HepG2 (cell line): ENCODE data around the gene THRAP3. TPM values are rescaled to one million over a fixed set of nuclear protein-coding genes. Genes with fewer than 3 reads are reported as not detected.

Source experiments
- CREB1 ChIP-seq, 2 experiments: fragments of 450-650 bp in 1 of 2; IDR thresholded peaks; 2 replicates each; pipeline ENCODE4 v1.6.1; 2016 to 2017; ENCODE audit warnings: control low read depth in 1 of 2, mild to moderate bottlenecking in 1 of 2, missing compliant biosample characterization in 1 of 2, missing genetic modification characterization in 1 of 2
- CREB3 ChIP-seq: sonication (generic); formaldehyde crosslinking; IDR thresholded peaks from 2 replicates; pipeline ENCODE4 v1.5.0; 2020; ENCODE audit warnings: missing genetic modification reagents
- GLI4 ChIP-seq: sonication (generic); formaldehyde crosslinking; IDR thresholded peaks from 2 replicates; pipeline ENCODE4 v1.5.1; 2020; ENCODE audit warnings: missing genetic modification reagents, mild to moderate bottlenecking, moderate library complexity, borderline replicate concordance
- HOMEZ ChIP-seq: IDR thresholded peaks from 2 replicates; pipeline ENCODE4 v1.6.1; 2016; ENCODE audit warnings: low read depth
- HOXA3 ChIP-seq: sonication (generic); formaldehyde crosslinking; IDR thresholded peaks from 2 replicates; pipeline ENCODE4 v1.5.0; 2020; ENCODE audit warnings: missing genetic modification reagents
- MEF2D ChIP-seq: sonication (generic); formaldehyde crosslinking; IDR thresholded peaks from 2 replicates; pipeline ENCODE4 v1.5.1; 2020; ENCODE audit warnings: mild to moderate bottlenecking, missing genetic modification reagents
- NFE2 ChIP-seq: sonication (generic); formaldehyde crosslinking; IDR thresholded peaks from 2 replicates; pipeline ENCODE4 v1.4.0; 2020; ENCODE audit warnings: missing genetic modification reagents
- ZNF547 ChIP-seq: sonication (generic); formaldehyde crosslinking; IDR thresholded peaks from 2 replicates; pipeline ENCODE4 v1.5.1; 2020; ENCODE audit warnings: mild to moderate bottlenecking, missing genetic modification reagents
- polyA plus RNA-seq, 8 experiments: library from polyadenylated mRNA; depleted of rRNA in 3 of 8; stranded (reverse) in 7 of 8; unstranded in 1 of 8; fragments of >200 nt; fragmentation: Illumina TruSeq in 4 of 8; extraction: Trizol in 4 of 8; gene quantifications; 2 replicates each; pipeline versions ENCODE4 v1.2.1 to v1.2.3, GENCODE V29; 2011 to 2016; ENCODE audit warnings: low read depth in 4 of 8, missing spikeins in 1 of 8, mixed read lengths in 1 of 8; ENCODE audit not compliant: insufficient read depth in 1 of 8
- total RNA-seq, 5 experiments: library from RNA; depleted of rRNA; stranded (reverse); fragments of >200 nt; fragmentation: Illumina TruSeq; extraction: Trizol; gene quantifications; 2 replicates each; pipeline ENCODE4 v1.2.3, GENCODE V29; 2016; ENCODE audit warnings: low read depth in 1 of 5
- TF ChIP-seq, protein P1 (sequence below): sonication (generic); formaldehyde crosslinking; IDR thresholded peaks from 2 replicates; pipeline ENCODE4 v1.4.0; 2020; ENCODE audit warnings: missing genetic modification reagents
- TF ChIP-seq, protein P2 (sequence below): sonication (generic); formaldehyde crosslinking; IDR thresholded peaks from 2 replicates; pipeline ENCODE4 v1.8.0; 2022; ENCODE audit warnings: low read depth, missing genetic modification reagents
- TF ChIP-seq, protein P3 (sequence below): sonication (generic); formaldehyde crosslinking; IDR thresholded peaks from 2 replicates; pipeline ENCODE4 v1.5.1; 2020; ENCODE audit warnings: missing genetic modification reagents, mild to moderate bottlenecking, borderline replicate concordance

Gene THRAP3
- total and polyA plus RNA-seq, 2 of the 13 experiments (the other 11 are each of a cell fraction or from before 2014, with no cell fraction given): 45.0 to 92.6 TPM

DNA sequence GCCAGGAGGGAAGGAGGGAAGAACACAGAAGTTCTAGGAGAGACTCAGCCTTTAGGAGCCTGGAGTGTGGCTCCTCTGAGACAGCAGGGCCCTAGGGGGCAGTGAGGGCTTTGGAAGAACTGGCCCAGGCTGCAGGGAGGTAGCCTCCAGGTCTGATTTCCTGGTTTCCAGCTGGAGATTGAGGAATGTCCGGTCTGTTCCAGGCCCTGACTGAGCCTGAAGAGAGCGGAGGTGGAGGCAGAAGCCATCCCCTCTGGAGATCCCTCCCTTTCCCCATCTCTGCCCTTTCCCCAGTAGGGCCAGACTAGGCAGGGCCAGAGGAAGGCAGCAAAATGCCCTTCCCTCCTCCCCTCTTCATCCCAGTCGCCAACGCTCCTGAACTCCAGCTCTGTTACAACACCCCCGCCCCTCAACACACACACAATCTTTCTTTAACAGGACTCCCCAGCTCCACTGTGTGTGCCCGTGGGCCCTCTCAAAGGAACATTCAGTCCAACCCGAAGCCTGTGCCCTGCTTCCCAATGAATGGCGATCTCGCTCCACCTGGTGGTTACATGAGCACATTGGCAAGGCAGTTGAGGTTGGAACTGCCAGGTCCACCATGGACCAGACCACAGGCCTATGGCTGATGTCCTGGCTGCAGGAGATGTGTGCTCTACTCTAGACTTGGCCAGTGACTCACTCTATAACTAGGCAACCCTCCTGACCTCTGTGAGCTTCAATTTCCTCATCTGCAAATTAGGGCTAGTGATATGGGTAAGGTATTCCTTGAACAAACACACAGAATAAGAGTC lies 36.2 kb upstream of the THRAP3 start (continued):
- TF ChIP-seq, protein P1, sequence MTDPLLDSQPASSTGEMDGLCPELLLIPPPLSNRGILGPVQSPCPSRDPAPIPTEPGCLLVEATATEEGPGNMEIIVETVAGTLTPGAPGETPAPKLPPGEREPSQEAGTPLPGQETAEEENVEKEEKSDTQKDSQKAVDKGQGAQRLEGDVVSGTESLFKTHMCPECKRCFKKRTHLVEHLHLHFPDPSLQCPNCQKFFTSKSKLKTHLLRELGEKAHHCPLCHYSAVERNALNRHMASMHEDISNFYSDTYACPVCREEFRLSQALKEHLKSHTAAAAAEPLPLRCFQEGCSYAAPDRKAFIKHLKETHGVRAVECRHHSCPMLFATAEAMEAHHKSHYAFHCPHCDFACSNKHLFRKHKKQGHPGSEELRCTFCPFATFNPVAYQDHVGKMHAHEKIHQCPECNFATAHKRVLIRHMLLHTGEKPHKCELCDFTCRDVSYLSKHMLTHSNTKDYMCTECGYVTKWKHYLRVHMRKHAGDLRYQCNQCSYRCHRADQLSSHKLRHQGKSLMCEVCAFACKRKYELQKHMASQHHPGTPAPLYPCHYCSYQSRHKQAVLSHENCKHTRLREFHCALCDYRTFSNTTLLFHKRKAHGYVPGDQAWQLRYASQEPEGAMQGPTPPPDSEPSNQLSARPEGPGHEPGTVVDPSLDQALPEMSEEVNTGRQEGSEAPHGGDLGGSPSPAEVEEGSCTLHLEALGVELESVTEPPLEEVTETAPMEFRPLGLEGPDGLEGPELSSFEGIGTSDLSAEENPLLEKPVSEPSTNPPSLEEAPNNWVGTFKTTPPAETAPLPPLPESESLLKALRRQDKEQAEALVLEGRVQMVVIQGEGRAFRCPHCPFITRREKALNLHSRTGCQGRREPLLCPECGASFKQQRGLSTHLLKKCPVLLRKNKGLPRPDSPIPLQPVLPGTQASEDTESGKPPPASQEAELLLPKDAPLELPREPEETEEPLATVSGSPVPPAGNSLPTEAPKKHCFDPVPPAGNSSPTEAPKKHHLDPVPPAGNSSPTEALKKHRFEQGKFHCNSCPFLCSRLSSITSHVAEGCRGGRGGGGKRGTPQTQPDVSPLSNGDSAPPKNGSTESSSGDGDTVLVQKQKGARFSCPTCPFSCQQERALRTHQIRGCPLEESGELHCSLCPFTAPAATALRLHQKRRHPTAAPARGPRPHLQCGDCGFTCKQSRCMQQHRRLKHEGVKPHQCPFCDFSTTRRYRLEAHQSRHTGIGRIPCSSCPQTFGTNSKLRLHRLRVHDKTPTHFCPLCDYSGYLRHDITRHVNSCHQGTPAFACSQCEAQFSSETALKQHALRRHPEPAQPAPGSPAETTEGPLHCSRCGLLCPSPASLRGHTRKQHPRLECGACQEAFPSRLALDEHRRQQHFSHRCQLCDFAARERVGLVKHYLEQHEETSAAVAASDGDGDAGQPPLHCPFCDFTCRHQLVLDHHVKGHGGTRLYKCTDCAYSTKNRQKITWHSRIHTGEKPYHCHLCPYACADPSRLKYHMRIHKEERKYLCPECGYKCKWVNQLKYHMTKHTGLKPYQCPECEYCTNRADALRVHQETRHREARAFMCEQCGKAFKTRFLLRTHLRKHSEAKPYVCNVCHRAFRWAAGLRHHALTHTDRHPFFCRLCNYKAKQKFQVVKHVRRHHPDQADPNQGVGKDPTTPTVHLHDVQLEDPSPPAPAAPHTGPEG (CRISPR knock-in tag): no peak
- no peak; the same call in 1 of the 2 replicates for TF ChIP-seq MEF2D (CRISPR knock-in tag)
- no peak for TF ChIP-seq CREB1 (IDR thresholded peaks at IDR 0.05)
- no peak for TF ChIP-seq CREB1 (CRISPR knock-in tag; IDR thresholded peaks at IDR 0.05)
- peak; percentile 48; the same call in 1 of the 2 replicates for TF ChIP-seq HOXA3 (CRISPR knock-in tag)
- TF ChIP-seq, protein P2, sequence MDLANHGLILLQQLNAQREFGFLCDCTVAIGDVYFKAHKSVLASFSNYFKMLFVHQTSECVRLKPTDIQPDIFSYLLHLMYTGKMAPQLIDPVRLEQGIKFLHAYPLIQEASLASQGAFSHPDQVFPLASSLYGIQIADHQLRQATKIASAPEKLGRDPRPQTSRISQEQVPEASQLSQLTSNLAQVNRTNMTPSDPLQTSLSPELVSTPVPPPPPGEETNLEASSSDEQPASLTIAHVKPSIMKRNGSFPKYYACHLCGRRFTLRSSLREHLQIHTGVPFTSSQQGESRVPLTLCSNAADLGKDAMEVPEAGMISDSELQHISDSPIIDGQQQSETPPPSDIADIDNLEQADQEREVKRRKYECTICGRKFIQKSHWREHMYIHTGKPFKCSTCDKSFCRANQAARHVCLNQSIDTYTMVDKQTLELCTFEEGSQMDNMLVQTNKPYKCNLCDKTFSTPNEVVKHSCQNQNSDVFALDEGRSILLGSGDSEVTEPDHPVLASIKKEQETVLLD (CRISPR knock-in tag): no peak
- TF ChIP-seq CREB3 (CRISPR knock-in tag): no peak
- no peak for TF ChIP-seq HOMEZ (CRISPR knock-in tag)
- TF ChIP-seq NFE2 (CRISPR knock-in tag): no peak
- TF ChIP-seq, protein P3, sequence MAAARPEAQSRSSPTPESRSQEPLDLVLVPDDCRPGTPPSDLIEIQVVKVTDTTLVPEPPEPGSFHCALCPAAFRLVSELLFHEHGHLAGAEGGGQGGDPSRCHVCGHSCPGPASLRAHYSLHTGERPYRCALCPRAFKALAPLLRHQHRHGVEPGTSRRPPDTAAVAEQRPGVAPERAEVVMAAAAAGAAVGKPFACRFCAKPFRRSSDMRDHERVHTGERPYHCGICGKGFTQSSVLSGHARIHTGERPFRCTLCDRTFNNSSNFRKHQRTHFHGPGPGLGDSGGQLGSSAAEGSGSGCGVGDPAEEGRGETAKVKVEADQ (CRISPR knock-in tag): no peak
- no peak; the same call in 1 of the 2 replicates for TF ChIP-seq ZNF547 (CRISPR knock-in tag)
- no peak for TF ChIP-seq GLI4
